Measurements from ENCODE around the gene NEK6. TPM values are rescaled to one million over a fixed set of nuclear protein-coding genes. Genes with fewer than 3 reads are reported as not detected.

NEK6 gene
- total RNA-seq, 2 experiments from 2014 or later = 0.89 to 1.7 TPM

- no peak overlapping the region for H3K27ac ChIP-seq (ENCODE audit: low read depth in 1 of 2, low read length in 2 of 2)
- Mint-ChIP-seq H3K4me1 (ENCODE audit: low read depth) (no peaks in the 10 kb centered on the region), H3K27me3 (no peaks in the 10 kb centered on the region), H3K36me3 (ENCODE audit: low read depth) (no peaks in the 10 kb centered on the region), H3K27ac (no peak overlapping the region), H3K4me3 (no peak overlapping the region), H3K9me3 (no peaks in the 10 kb centered on the region)
- ATAC-seq (ENCODE audit: poor library complexity) (no peak), DNase-seq (no peak)
- ChIA-PET CTCF (no interaction called here), POLR2A (no interaction called here)
- no peaks in the 10 kb centered on the region for H3K27me3 ChIP-seq (ENCODE audit: control insufficient read depth in 1 of 2, insufficient read depth in 2 of 2, low read length in 2 of 2)
- H3K4me3 ChIP-seq (ENCODE audit: low read length) = no peak overlapping the region
- TF ChIP-seq, protein P1, sequence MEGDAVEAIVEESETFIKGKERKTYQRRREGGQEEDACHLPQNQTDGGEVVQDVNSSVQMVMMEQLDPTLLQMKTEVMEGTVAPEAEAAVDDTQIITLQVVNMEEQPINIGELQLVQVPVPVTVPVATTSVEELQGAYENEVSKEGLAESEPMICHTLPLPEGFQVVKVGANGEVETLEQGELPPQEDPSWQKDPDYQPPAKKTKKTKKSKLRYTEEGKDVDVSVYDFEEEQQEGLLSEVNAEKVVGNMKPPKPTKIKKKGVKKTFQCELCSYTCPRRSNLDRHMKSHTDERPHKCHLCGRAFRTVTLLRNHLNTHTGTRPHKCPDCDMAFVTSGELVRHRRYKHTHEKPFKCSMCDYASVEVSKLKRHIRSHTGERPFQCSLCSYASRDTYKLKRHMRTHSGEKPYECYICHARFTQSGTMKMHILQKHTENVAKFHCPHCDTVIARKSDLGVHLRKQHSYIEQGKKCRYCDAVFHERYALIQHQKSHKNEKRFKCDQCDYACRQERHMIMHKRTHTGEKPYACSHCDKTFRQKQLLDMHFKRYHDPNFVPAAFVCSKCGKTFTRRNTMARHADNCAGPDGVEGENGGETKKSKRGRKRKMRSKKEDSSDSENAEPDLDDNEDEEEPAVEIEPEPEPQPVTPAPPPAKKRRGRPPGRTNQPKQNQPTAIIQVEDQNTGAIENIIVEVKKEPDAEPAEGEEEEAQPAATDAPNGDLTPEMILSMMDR (IDR thresholded peaks at IDR 0.05) = no peak
- intact Hi-C loops (cut with DNase I, micrococcal nuclease) = no loop called here
- no peaks in the 10 kb centered on the region for H3K9me3 ChIP-seq (ENCODE audit: control insufficient read depth in 1 of 2, insufficient read depth in 1 of 2, low read length in 2 of 2)
- peaks cover 6% of the 10 kb centered on the region for H3K4me1 ChIP-seq (ENCODE audit: insufficient read depth, low read length)
- peaks cover 7% of the 10 kb centered on the region for H3K36me3 ChIP-seq (ENCODE audit: insufficient read depth, low read length)
These were observed 58.1 kb downstream of the NEK6 start for GRCh38 chr9:124315882-124316281.

GRCh38 chr9:124320062-124320973 lies 62.6 kb downstream of the NEK6 start:
- TF ChIP-seq, protein P1 (IDR thresholded peaks at IDR 0.05) = peak; percentile 51
- Histone ChIP-seq H3K27ac (ENCODE audit: low read depth in 1 of 2, low read length in 2 of 2) (no peak overlapping the region), H3K27me3 (ENCODE audit: control insufficient read depth in 1 of 2, insufficient read depth in 2 of 2, low read length in 2 of 2) (no peaks in the 10 kb centered on the region), H3K36me3 (ENCODE audit: insufficient read depth, low read length) (peaks cover 2% of the 10 kb centered on the region), H3K4me1 (ENCODE audit: insufficient read depth, low read length) (peaks cover 11% of the 10 kb centered on the region), H3K4me3 (ENCODE audit: low read length) (no peak overlapping the region), H3K9me3 (ENCODE audit: control insufficient read depth in 1 of 2, insufficient read depth in 1 of 2, low read length in 2 of 2) (no peaks in the 10 kb centered on the region)
- peak in 11 of 14 experiments; percentile 10 to 59 (median 28) for DNase-seq
- Mint-ChIP-seq H3K4me1 (ENCODE audit: low read depth) (no peaks in the 10 kb centered on the region), H3K36me3 (ENCODE audit: low read depth) (no peaks in the 10 kb centered on the region), H3K27me3 (no peaks in the 10 kb centered on the region), H3K9me3 (no peaks in the 10 kb centered on the region), H3K27ac (no peak overlapping the region), H3K4me3 (no peak overlapping the region)
- ChIA-PET POLR2A (no interaction called here), CTCF (no interaction called here)
- intact Hi-C loops (cut with DNase I, micrococcal nuclease) = loop anchor here in 1 of 2 experiments (2.0 kb wide), 1 partner anchor 194 kb away; no protein-coding TSS in a partner anchor
- ATAC-seq (ENCODE audit: poor library complexity) = no peak

DNA sequence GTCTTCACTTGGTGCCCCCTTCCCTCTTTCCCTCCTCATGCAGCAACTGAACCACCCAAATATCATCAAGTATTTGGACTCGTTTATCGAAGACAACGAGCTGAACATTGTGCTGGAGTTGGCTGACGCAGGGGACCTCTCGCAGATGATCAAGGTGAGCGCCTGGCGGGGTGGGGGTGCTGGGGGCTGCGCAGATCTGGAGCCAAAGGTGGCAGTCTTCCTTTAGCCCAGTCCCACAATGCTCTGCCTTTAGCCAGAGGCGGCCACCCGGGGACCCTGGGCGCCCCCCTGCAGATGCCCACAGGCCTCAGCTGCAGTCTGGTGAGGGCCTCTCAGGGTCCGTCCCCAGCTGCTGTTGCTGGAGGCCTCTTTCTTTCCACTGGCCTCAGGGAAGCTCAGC lies 63.7 kb downstream of the NEK6 start:
- no peaks in the 10 kb centered on the region for H3K9me3 Mint-ChIP-seq
- ChIA-PET POLR2A (no interaction called here), CTCF (interaction anchor here (1.2 kb wide), 1 partner anchor 195 kb away, joined by 3 read pairs; no protein-coding TSS in a partner anchor)
- H3K9me3 ChIP-seq (ENCODE audit: control insufficient read depth in 1 of 2, insufficient read depth in 1 of 2, low read length in 2 of 2) = no peaks in the 10 kb centered on the region
- intact Hi-C loops (cut with DNase I, micrococcal nuclease) = loop anchor here in 1 of 2 experiments (2.0 kb wide), 1 partner anchor 195 kb away; no protein-coding TSS in a partner anchor
- H3K4me3 ChIP-seq (ENCODE audit: low read length) = no peak overlapping the region
- H3K27me3 ChIP-seq (ENCODE audit: control insufficient read depth in 1 of 2, insufficient read depth in 2 of 2, low read length in 2 of 2) = no peaks in the 10 kb centered on the region
- peaks cover 2% of the 10 kb centered on the region for H3K36me3 ChIP-seq (ENCODE audit: insufficient read depth, low read length)
- TF ChIP-seq, protein P1 (IDR thresholded peaks at IDR 0.05) = no peak
- ATAC-seq (ENCODE audit: poor library complexity) (no peak), DNase-seq (no peak)
- H3K4me3 Mint-ChIP-seq = no peak overlapping the region
- no peaks in the 10 kb centered on the region for H3K4me1 Mint-ChIP-seq (ENCODE audit: low read depth)
- H3K27ac ChIP-seq (ENCODE audit: low read depth in 1 of 2, low read length in 2 of 2) = no peak overlapping the region
- H3K36me3 Mint-ChIP-seq (ENCODE audit: low read depth) = no peaks in the 10 kb centered on the region
- H3K27me3 Mint-ChIP-seq = no peaks in the 10 kb centered on the region
- no peak overlapping the region for H3K27ac Mint-ChIP-seq
- peaks cover 11% of the 10 kb centered on the region for H3K4me1 ChIP-seq (ENCODE audit: insufficient read depth, low read length)
